C4-2B (cell line): ENCODE data around the gene CSPG4.

Experiments used
- H3K27ac ChIP-seq: fragments of 450-650 bp; 2 replicates; pipeline ENCODE4 v1.5.1; 2017
- ZFX ChIP-seq: fragments of 450-650 bp; IDR thresholded peaks from 2 replicates; pipeline ENCODE4 v1.6.1; 2017
- TF ChIP-seq, protein P1 (sequence below): fragments of 450-650 bp; conservative IDR thresholded peaks from 2 replicates; pipeline ENCODE4 v1.5.1; 2017; ENCODE audit warnings: mild to moderate bottlenecking

CSPG4 gene

DNA sequence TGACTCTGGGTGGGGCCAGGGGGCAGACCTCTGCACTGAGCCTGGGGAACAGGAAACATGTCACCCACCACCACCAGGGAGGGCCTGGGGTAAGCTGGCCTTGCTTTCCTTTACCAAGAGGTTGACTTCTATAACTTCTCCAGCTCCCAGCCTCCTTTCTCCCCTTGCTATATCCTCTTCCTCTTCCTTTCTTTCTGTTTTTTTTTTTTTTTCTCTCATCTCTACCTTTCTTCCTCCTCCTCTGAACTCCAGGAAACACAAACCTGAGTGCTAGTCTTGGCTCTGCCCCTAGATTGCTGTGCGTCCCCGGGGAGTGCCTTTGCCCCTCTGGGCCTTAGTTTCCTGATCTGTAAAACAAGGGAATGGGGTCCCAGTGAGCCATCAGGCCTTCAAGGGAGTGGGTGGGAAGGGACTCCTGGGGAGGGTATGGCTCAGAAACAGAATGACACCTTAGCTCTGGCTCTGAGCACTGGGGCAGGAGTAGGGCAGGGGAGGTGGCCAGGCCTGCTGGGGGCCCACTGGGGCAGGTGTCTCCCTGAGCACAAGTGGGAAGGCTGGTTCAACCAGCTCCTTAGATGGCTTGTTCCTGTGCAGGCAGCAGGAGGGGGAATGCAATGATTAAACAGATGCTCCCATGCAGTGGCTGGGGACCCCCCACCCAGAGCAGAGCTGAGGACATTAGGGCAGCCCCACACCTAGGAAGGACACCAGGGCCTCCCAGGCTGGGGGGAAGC lies 60.7 kb downstream of the CSPG4 start:
- peak overlapping the region; percentile 4; the same call in 1 of the 2 replicates for H3K27ac ChIP-seq

DNA sequence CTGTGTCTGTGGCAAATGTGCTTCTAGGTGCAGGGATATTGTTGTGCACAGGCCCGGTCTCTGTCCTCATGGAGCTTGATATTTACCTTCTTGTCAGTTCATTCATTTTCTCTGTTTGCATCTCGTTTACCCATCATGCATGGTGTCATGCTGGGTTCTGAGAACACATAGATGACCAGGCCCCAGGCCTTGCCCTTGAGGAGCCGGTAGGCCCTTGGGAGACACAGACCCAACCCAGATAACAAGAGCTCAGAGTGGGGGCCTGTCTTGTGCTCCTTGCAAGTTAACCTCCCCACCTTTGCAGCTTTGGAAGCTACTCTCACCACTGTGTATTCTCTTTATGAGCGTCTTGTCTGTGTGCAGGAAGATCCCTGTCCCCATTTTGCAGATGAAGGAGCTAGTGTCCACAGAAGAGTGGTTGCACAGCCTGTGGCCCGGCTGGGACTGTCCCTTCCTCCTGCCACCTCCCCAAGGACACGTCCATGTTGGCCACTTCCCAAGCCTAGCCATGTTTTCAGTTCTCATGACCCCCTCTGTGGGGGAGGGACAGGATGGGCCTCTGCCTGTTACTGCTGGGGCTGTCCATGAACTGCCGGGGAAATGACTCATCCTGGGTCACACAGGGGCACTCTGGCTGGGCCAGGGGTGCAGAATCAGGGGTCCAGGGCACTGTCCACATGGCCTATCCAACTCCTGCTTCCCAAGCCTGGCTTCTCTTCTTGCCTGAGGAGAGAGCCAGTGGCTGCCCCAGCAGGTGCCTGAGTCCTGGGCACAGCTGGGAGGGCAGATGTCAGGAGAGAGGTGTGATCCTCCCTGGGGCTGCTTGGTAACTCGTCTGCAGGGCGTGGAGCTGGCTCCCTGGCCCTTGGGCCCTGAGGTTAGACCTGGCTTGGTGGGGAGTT lies 61.5 kb downstream of the CSPG4 start:
- H3K27ac ChIP-seq = peak overlapping the region; percentile 4; the same call in 1 of the 2 replicates
- TF ChIP-seq ZFX = no peak
- TF ChIP-seq, protein P1, sequence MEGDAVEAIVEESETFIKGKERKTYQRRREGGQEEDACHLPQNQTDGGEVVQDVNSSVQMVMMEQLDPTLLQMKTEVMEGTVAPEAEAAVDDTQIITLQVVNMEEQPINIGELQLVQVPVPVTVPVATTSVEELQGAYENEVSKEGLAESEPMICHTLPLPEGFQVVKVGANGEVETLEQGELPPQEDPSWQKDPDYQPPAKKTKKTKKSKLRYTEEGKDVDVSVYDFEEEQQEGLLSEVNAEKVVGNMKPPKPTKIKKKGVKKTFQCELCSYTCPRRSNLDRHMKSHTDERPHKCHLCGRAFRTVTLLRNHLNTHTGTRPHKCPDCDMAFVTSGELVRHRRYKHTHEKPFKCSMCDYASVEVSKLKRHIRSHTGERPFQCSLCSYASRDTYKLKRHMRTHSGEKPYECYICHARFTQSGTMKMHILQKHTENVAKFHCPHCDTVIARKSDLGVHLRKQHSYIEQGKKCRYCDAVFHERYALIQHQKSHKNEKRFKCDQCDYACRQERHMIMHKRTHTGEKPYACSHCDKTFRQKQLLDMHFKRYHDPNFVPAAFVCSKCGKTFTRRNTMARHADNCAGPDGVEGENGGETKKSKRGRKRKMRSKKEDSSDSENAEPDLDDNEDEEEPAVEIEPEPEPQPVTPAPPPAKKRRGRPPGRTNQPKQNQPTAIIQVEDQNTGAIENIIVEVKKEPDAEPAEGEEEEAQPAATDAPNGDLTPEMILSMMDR = no peak

More for the DNA sequence above, 60.7 kb downstream of the CSPG4 start:
- TF ChIP-seq, protein P1 = no peak
- TF ChIP-seq ZFX = no peak

DNA sequence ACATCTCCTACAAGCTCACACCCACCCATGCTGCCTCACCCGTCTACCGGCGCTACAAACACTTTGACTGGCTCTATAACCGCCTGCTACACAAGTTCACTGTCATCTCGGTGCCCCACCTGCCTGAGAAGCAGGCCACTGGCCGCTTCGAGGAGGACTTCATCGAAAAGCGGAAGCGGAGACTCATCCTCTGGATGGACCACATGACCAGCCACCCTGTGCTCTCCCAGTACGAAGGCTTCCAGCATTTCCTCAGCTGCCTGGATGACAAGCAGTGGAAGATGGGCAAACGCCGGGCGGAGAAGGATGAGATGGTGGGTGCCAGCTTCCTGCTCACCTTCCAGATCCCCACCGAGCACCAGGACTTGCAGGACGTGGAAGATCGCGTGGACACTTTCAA lies 62.8 kb downstream of the CSPG4 start:
- no peak for TF ChIP-seq ZFX
- TF ChIP-seq, protein P1 = no peak
- no peak overlapping the region for H3K27ac ChIP-seq

DNA sequence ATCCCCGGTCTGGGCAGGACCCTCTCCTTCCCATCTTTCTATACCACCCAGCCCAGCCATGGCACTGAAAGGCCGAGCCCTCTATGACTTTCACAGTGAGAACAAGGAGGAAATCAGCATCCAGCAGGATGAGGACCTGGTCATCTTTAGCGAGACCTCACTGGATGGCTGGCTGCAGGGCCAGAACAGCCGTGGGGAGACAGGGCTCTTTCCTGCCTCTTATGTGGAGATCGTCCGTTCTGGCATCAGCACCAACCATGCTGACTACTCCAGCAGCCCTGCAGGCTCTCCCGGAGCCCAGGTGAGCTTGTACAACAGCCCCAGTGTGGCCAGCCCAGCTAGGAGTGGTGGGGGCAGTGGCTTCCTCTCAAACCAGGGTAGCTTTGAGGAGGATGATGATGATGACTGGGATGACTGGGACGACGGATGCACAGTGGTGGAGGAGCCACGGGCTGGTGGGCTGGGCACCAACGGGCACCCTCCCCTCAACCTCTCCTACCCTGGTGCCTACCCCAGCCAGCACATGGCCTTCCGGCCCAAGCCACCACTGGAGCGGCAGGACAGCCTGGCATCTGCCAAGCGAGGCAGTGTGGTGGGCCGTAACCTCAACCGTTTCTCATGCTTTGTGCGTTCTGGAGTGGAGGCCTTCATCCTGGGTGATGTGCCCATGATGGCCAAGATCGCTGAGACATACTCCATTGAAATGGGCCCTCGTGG lies 63.4 kb downstream of the CSPG4 start:
- peak overlapping the region; percentile 89; the same call in 1 of the 2 replicates for H3K27ac ChIP-seq

DNA sequence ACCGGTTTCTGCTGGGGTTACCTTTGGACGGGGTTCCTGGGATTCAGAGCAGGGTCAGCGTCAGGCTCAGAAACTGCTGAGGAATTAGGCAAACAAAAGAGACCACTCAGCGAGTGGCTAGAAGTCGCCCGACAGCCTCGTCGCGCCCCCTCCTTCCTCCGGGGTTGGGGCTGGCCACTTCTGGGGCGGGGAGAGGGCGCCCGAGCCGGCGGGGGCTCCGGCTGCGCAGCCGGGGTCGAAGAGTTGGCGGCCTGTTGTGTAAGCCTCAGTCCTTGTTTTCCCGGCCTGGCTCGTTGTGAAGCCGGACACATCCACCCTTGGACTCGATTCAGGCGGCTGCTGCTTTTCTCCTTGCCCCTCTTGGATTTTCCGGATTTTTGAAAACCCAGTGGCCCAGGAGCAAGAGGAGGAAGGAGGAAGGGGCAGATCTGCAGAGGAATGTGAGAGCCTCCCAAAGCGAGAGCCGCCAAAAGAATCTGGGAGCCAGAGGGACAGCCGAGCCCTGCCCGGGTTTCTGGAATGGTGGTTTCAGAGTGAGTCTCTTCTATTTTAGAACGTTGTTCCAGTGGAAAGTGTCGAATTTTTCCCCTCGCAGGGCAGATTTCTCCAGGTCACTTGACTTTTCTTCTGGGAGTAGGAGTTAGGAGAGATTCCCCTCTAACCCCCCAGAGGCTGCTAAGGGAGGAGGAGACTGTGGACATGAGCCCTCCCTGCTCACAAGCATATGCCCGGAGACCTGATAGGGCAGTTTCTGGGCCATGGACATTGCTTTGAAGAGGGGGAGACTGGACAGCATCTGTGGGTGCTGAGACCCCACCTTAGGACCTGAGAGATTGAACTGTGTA lies 64.3 kb downstream of the CSPG4 start:
- peak overlapping the region; percentile 89 for H3K27ac ChIP-seq

More for the DNA sequence above, 63.4 kb downstream of the CSPG4 start:
- no peak for TF ChIP-seq ZFX
- TF ChIP-seq, protein P1 = no peak

More for the DNA sequence above, 64.3 kb downstream of the CSPG4 start:
- 0 out of 2 replicates have a peak, but pooled peaks have one; percentile 30 for TF ChIP-seq ZFX
- TF ChIP-seq, protein P1 = no peak
